ENCODE data around the gene HS6ST1.
A peak's percentile ranks its signal among the peaks of the same experiment; 100 is the strongest.

HS6ST1 gene

GRCh38 chr2:128233790-128234395 is 84.8 kb downstream of the HS6ST1 start:
- no peak for DNase-seq

- peak; percentile 67 for DNase-seq
These were observed 85.5 kb downstream of the HS6ST1 start for GRCh38 chr2:128232965-128233789.

GRCh38 chr2:128228894-128229293 is 89.8 kb downstream of the HS6ST1 start:
- DNase-seq, result no peak

DNA sequence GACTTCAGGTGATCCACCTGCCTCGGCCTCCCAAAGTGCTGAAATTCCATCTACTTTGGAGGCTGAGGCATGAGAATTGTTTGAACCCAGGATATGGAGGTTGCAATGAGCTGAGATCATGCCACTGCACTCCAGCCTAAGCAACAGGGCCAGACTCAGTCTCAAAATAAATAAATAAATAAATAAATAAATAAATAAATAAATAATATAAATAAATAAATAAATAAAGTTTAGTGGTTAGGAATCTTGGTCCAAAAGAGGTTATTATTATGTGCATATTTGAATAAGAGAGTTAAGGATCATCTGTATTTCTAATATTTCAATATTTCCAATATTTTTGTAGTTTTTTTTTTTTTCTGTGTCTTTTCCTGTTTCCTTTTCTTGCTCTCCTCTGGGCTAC is 90.8 kb downstream of the HS6ST1 start:
- no peak for DNase-seq

GRCh38 chr2:128219891-128220290 is 98.8 kb downstream of the HS6ST1 start:
- DNase-seq, result no peak

DNA sequence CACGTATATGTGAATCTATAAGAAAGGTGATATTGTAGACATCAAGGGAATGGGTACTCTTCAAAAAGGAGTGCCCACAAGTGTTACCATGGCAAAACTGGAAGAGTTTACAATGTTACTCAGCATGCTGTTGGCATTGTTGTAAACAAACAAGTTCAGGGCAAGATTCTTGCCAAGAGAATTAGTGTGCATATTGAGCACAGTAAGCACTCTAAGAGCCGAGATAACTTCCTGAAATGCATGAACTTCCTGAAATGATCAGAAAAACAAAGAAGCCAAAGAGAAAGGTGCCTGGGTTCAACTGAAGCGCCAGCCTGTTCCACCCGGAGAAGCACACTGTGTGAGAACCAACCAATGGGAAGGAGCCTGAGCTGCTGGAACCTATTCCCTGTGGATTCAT is 101.0 kb downstream of the HS6ST1 start:
- no peak for DNase-seq

DNA sequence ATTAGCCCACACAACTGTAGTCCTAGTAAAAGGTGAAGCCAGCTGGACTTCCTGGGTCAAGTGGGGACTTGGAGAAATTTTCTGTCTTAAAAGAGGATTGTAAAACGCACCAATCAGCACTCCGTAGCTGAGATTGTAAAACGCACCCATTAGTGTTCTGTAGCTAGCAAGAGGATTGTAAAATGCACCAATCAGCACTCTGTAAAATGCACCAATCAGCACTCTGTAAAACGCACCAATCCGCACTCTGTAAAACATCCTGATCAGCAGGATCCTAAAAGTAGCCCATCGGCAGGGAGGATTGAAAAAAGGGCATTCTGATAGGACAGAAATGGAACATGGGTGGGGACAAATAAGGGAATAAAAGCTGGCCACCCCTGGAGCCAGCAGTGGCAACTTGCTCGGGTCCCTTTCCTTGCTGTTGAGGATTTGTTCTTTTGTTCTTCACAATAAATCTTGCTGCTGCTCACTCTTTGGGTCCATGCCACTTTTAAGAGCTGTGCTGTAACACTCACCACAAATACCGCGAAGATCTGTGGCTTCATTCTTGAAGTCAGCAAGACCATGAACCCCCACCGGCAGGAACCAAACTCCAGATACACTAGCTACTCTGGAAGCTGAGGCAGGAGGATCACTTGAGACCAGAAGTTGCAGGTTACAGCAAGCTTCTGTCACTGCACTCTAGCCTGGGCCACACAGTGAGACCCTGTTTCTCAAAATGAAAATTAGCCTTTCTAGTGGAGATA is 102.6 kb downstream of the HS6ST1 start:
- no peak for DNase-seq

Data from central memory CD4-positive, alpha-beta T cell (primary cell).